ENCODE data around the gene ADAM23.

DNA sequence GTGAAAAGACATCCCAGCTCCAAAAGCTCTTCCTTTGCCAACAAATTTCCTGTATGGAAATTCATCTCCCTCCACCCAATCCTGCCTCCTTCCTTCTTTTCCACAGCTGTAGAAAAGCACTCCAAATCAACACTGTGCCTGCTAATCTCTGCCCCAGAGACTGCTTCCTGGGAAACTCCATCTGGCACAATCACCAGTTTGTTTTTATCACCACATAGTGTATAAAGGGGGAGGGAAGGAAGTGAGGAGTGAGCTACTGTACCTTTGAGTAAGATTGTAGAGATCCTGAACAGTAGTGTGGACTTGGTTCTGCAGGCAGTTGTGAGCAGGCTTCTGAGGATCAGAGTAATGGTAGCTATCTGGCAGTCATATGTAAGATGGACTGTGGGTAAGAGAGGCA is 184.3 kb downstream of the ADAM23 start:
- TF ChIP-seq, protein P1, sequence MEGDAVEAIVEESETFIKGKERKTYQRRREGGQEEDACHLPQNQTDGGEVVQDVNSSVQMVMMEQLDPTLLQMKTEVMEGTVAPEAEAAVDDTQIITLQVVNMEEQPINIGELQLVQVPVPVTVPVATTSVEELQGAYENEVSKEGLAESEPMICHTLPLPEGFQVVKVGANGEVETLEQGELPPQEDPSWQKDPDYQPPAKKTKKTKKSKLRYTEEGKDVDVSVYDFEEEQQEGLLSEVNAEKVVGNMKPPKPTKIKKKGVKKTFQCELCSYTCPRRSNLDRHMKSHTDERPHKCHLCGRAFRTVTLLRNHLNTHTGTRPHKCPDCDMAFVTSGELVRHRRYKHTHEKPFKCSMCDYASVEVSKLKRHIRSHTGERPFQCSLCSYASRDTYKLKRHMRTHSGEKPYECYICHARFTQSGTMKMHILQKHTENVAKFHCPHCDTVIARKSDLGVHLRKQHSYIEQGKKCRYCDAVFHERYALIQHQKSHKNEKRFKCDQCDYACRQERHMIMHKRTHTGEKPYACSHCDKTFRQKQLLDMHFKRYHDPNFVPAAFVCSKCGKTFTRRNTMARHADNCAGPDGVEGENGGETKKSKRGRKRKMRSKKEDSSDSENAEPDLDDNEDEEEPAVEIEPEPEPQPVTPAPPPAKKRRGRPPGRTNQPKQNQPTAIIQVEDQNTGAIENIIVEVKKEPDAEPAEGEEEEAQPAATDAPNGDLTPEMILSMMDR (IDR thresholded peaks at IDR 0.05), result no peak
- no peak for TF ChIP-seq BHLHE40 (IDR thresholded peaks at IDR 0.05; ENCODE audit: low read depth, low read length)
- no peak for TF ChIP-seq ZC3H11A (IDR thresholded peaks at IDR 0.05)
- TF ChIP-seq MAFK (IDR thresholded peaks at IDR 0.05; ENCODE audit: partially characterized antibody), result no peak
- TF ChIP-seq NFE2L2 (conservative IDR thresholded peaks at IDR 0.05; ENCODE audit: low read length), result no peak

Data from A549 (cell line).